GM18907 (cell line): ENCODE data around the gene TBX19.
"Not testable (repeated sequence)": the region's sequence is repeated elsewhere in the genome, so short reads cannot be mapped to it uniquely, and the experiment has no call there.

Experiments used
- ATAC-seq: cut with Tn5 transposase; IDR thresholded peaks from one replicate; pipeline ENCODE4 v1.9.1; 2021; ENCODE audit warnings: mild to moderate bottlenecking, moderate library complexity; ENCODE audit not compliant: unreplicated experiment

TBX19 gene

DNA sequence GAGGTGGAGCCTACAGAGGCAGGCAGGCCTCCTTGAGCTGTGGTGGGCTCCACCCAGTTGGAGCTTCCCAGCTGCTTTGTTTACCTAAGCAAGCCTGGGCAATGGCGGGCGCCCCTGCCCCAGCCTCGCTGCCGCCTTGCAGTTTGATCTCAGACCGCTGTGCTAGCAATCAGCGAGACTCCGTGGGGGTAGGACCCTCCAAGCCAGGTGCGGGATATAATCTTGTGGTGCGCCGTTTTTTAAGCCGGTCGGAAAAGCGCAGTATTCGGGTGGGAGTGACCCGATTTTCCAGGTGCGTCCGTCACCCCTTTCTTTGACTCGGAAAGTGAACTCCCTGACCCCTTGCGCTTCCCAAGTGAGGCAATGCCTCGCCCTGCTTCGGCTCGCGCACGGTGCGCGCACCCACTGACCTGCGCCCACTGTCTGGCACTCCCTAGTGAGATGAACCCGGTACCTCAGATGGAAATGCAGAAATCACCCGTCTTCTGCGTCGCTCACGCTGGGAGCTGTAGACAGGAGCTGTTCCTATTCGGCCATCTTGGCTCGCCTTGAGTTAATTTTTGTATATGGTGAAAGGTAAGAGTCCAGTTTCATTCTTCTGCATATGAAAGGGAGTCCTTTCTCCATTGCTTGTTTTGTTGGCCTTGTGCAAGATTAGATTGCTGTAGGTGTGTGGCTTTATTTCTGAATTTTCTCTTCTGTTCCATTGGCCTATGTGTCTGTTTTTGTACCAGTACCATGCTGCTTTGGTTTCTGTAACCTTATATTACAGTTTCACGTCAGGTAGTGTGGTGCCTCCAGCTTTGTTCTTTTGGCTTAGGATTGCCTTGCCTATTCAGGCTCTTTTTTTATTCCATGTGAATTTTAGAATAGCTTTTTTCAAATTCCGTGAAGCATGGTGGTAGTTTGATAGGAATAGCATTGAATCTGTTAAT is 73.9 kb downstream of the TBX19 start:
- ATAC-seq: not testable (repeated sequence)

DNA sequence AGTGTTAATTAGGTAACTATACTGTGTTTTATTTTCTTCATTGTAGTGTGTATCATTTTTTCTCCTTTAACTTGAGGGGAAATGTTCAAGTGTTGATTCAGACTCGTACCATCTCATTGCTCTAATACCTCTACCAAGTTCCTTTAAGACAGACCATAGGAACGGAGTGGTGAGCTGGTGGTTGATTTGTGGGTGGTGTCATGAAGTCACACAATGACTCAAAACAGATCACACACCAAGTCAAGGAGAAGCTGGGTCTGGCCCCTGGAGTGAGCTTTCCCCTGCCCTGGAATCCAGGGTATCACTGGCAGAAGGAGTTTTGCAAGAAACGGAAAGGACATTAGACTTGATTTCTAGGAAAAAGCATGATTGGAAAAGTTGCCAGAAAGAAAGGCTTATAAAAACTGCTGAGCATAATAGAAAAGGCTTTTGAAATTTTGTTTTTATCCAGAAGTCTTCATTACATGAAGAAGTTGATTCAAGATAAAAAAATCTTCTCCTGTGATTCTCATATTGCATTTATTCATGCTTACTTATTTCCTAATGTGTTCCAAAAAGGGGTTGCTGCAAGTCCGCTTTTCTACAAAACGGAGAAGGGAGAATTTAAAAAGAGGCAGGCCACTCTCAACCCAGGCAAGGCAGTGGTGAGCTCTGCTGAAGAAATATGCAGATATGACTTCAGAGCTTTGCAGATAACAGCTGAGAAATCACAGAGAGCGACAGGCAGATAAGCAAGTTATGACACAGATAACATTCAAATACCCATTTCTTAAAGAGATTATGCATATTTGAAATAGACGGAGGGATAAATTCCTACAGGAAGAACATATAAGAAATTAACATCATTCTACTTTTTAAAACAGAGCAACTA is 79.7 kb downstream of the TBX19 start:
- no peak for ATAC-seq

DNA sequence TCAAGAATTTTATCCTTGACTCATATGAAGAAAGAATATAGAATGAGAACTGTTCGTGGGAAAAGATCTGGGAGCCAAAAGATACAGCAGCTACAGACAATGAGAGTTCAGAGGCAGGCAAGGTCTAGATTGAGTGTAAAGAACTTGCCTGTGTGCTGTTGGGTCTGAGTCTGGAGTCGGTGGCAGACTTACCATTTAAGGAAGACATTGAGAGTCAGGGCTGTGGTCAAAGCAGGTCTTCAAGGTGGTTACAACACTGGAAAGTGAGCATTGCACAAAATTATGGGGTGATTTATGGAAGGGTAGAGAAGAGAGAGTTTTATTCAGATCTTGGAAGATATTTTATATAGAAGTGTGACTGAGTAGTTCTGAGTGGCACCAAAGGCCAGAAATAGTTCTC is 80.6 kb downstream of the TBX19 start:
- ATAC-seq: no peak

DNA sequence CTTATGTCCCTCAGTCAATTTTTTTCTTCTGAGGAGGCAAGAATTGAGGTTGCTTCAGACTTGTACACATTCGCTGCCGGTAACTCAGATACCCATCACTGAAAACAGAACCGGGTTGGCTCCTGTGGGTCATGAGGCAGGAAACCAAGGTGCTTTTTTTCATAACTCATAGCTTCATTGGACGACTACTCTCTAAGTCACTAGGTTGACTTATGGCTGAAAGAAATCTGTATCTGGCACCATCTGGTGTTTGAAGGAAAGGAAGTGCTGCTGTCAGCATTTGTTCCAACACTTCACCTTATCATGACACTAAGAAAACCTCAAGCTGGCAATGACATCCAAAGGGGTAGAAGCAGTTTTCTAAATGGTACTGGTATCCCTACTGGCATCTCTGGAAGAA is 82.3 kb downstream of the TBX19 start:
- no peak for ATAC-seq
